ENCODE results near the gene CYTH2. TPM values are rescaled to one million over a fixed set of nuclear protein-coding genes. Genes with fewer than 3 reads are reported as not detected.

The CYTH2 gene
- total RNA-seq, 1 donor from 2014 or later = 139 TPM

GRCh38 chr19:48448563-48448962 is 20.6 kb upstream of the CYTH2 start:
- no peaks in the 10 kb centered on the region for H3K27me3 Mint-ChIP-seq
- H3K4me1 Mint-ChIP-seq (ENCODE audit: unreplicated experiment) = peaks cover 10% of the 10 kb centered on the region
- TF ChIP-seq CTCF (conservative IDR thresholded peaks at IDR 0.05) = no peak
- no peak for DNase-seq (ENCODE audit: extremely low spot score, unreplicated experiment)
- H3K36me3 Mint-ChIP-seq = peaks cover 7% of the 10 kb centered on the region
- H3K4me3 Mint-ChIP-seq = no peak overlapping the region
- no peak overlapping the region for H3K27ac Mint-ChIP-seq
- no peaks in the 10 kb centered on the region for H3K9me3 Mint-ChIP-seq

GRCh38 chr19:48450441-48450840 is 18.7 kb upstream of the CYTH2 start:
- Mint-ChIP-seq H3K4me3 (no peak overlapping the region), H3K36me3 (peaks cover 13% of the 10 kb centered on the region), H3K27me3 (no peaks in the 10 kb centered on the region), H3K4me1 (ENCODE audit: unreplicated experiment) (no peaks in the 10 kb centered on the region), H3K9me3 (no peaks in the 10 kb centered on the region), H3K27ac (no peak overlapping the region)
- no peak for TF ChIP-seq CTCF (conservative IDR thresholded peaks at IDR 0.05)
- DNase-seq (ENCODE audit: extremely low spot score, unreplicated experiment) = no peak

GRCh38 chr19:48450863-48451262 is 18.3 kb upstream of the CYTH2 start:
- H3K36me3 Mint-ChIP-seq = peaks cover 13% of the 10 kb centered on the region
- no peaks in the 10 kb centered on the region for H3K27me3 Mint-ChIP-seq
- H3K9me3 Mint-ChIP-seq = no peaks in the 10 kb centered on the region
- H3K27ac Mint-ChIP-seq = no peak overlapping the region
- DNase-seq (ENCODE audit: extremely low spot score, unreplicated experiment) = no peak
- TF ChIP-seq CTCF (conservative IDR thresholded peaks at IDR 0.05) = no peak
- no peak overlapping the region for H3K4me3 Mint-ChIP-seq
- no peaks in the 10 kb centered on the region for H3K4me1 Mint-ChIP-seq (ENCODE audit: unreplicated experiment)

- TF ChIP-seq CTCF (conservative IDR thresholded peaks at IDR 0.05) = no peak
- peaks cover 13% of the 10 kb centered on the region for H3K36me3 Mint-ChIP-seq
- H3K4me3 Mint-ChIP-seq = no peak overlapping the region
- H3K27me3 Mint-ChIP-seq = no peaks in the 10 kb centered on the region
- DNase-seq (ENCODE audit: extremely low spot score, unreplicated experiment) = no peak
- H3K4me1 Mint-ChIP-seq (ENCODE audit: unreplicated experiment) = no peaks in the 10 kb centered on the region
- H3K27ac Mint-ChIP-seq = no peak overlapping the region
- H3K9me3 Mint-ChIP-seq = no peaks in the 10 kb centered on the region
Observed at GRCh38 chr19:48451624-48452023, 17.5 kb upstream of the CYTH2 start.

DNA sequence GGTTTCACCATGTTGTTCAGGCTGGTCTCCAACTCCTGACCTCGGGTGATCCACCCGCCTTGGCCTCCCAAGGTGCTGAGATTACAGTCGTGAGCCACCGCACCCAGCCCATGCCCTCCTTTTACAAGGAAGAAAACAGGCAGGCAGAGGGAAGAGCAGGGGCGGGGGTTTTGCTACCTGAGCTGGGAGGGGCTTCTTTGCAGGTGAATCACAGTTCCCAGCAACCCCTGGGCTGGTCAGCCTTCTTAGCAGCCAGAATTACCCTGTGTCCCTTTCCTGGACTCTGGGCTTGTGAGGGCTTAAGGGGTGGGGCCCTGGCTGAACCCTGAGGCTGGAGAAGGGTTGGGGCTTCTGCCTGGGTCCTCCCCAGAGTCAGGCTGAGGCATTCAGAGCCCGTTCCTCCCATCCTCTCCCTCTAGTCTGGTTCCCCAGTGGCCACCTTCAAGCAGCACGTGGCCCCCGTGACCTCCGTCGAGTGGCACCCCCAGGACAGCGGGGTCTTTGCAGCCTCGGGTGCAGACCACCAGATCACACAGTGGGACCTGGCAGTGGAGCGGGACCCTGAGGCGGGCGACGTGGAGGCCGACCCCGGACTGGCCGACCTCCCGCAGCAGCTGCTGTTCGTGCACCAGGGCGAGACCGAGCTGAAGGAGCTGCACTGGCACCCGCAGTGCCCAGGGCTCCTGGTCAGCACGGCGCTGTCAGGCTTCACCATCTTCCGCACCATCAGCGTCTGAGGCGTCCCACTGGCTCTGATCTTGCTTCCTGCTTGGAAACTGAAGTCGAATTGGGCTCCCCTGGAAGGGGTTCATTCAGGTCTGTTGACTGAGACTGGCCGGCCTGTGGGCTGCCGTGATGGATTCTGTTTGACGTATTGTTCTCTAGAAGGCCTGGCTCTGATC is 16.6 kb upstream of the CYTH2 start:
- Mint-ChIP-seq H3K36me3 (peaks cover 13% of the 10 kb centered on the region), H3K9me3 (no peaks in the 10 kb centered on the region), H3K27me3 (no peaks in the 10 kb centered on the region), H3K4me1 (ENCODE audit: unreplicated experiment) (no peaks in the 10 kb centered on the region), H3K27ac (peak overlapping the region; percentile 64), H3K4me3 (no peak overlapping the region)
- TF ChIP-seq CTCF (conservative IDR thresholded peaks at IDR 0.05) = no peak
- no peak for DNase-seq (ENCODE audit: extremely low spot score, unreplicated experiment)

Data from type B pancreatic cell (in vitro differentiated cells).